Measurements from ENCODE around the gene MYEOV. TPM values are rescaled to one million over a fixed set of nuclear protein-coding genes. Genes with fewer than 3 reads are reported as not detected.

The MYEOV gene
- total RNA-seq, 4 donors from 2014 or later: 4.8 to 26.7 (median 9.4) TPM

DNA sequence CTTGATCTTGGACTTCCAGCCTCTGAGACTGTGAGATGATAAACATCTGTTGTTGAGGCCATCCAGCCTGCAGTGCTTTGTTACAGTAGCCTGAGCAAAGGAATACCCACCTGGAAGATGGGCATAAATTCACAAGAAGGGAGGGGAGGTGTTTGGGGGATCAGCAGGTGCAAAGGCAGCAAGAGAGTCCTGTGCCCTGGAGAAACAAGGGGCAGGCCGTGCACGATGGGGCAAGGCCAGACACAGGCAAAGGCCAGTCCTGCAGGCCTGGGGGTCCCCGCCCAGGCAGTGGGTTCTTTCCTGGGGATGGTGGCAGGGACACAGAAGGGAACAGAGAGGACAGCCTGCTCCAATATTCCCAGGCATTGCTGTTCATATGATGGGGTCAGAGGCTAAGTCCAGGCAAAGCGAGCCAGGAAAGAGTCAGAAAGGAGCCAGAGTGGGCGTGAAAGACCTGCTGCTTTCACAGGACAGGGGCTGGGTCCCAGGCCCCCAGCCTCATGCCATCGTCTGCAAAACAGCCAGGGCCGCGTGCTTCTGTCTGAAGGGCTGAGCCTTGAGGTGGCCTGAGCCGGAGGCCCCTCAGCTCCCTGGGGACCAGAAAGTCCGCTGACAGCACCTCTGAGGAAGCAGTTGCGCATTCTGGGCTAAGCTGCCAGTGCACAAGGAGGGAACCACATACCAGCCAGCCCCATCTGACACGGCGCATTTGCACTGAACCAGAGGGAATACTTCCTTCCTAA lies 48.8 kb downstream of the MYEOV start:
- WGBS, 2 donors: 85 to 91% methylated on average over 13 of the region's 13 CpGs
- no peaks in the 10 kb centered on the region for H3K4me1 ChIP-seq

GRCh38 chr11:69343401-69344321 lies 49.7 kb downstream of the MYEOV start:
- TF ChIP-seq EP300 (IDR thresholded peaks at IDR 0.05) (no peak), POLR2A (IDR thresholded peaks at IDR 0.05) (no peak)
- Histone ChIP-seq H3K36me3 (no peaks in the 10 kb centered on the region), H3K4me3 (no peak overlapping the region), H3K27me3 (no peaks in the 10 kb centered on the region), H3K27ac (no peak overlapping the region), H3K4me1 (no peaks in the 10 kb centered on the region), H3K9me3 (peaks cover 0 to 4% (median 0%) of the 10 kb centered on the region in 4 donors)
- DNase-seq (ENCODE audit: low spot score in 2 of 2): no peak
- 95% methylated on average over 13 of the region's 13 CpGs for WGBS, 2 donors

More for the DNA sequence above, 48.8 kb downstream of the MYEOV start:
- Histone ChIP-seq H3K27me3 (no peaks in the 10 kb centered on the region), H3K9me3 (no peaks in the 10 kb centered on the region), H3K36me3 (no peaks in the 10 kb centered on the region), H3K4me3 (no peak overlapping the region), H3K27ac (no peak overlapping the region)
- no peak for DNase-seq (ENCODE audit: low spot score in 2 of 2)
- TF ChIP-seq POLR2A (IDR thresholded peaks at IDR 0.05) (no peak), EP300 (IDR thresholded peaks at IDR 0.05) (no peak), CTCF (IDR thresholded peaks at IDR 0.05) (no peak)

- H3K9me3 ChIP-seq: peaks cover 0 to 4% (median 0%) of the 10 kb centered on the region in 4 donors
- H3K36me3 ChIP-seq: no peaks in the 10 kb centered on the region
- 76 to 87% methylated on average over 7 of the region's 7 CpGs for WGBS, 2 donors
- TF ChIP-seq EP300 (IDR thresholded peaks at IDR 0.05) (no peak), CTCF (IDR thresholded peaks at IDR 0.05) (no peak), POLR2A (IDR thresholded peaks at IDR 0.05) (no peak)
- no peak for DNase-seq (ENCODE audit: low spot score in 2 of 2)
- no peak overlapping the region for H3K27ac ChIP-seq
- H3K4me3 ChIP-seq: no peak overlapping the region
- H3K4me1 ChIP-seq: no peaks in the 10 kb centered on the region
- no peaks in the 10 kb centered on the region for H3K27me3 ChIP-seq
Measured at GRCh38 chr11:69344570-69345145, 50.7 kb downstream of the MYEOV start.

Other genes with a start within 250 kb of the MYEOV start
- 10 to 100 TPM; 27.1 to 36.1 (median 31.3) TPM for gene TPCN2, start 245.2 kb upstream of the MYEOV start, total RNA-seq
- 1 to 10 TPM; 3.3 to 4.6 (median 4.1) TPM for gene SMIM38, start 138.2 kb upstream of the MYEOV start, total RNA-seq
- not detected for gene LINC01488, start 187.5 kb downstream of the MYEOV start, total RNA-seq